Suppressor macrophage treated with lipopolysaccharide for 4 hours (primary cell): ENCODE measurements around the gene SPATA33.

Experiments
- DNase-seq: peaks from one replicate; pipeline ENCODE4 v3.0.0-alpha.2; 2020

SPATA33 gene

GRCh38 chr16:89711601-89712273, 54.1 kb downstream of the SPATA33 start:
- peak; percentile 39 for DNase-seq

DNA sequence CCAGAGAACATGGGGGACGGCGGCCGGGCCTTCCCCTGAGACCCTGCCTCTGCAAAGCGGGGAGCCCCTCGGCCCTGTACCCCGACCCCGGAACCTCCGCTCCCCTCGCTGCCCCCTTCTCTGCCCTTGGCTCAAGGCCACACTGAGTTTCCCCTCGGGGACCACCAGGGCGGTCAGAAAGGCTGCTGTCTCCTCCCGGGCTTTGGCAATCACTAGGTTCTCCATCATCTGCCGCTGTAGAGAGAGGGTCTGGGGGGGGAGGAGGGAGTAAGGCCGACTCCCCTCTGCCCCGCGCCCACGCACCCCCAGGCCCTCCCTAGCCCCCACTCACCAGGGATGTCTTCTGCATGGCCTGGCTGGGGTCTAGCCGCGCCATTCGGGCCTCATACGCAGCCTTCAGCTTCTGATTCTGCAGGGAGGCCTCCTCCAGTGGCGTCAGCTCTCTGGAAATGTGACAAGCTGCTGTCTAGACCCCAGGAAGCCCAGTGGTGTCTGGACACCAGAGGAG, 54.7 kb downstream of the SPATA33 start:
- no peak for DNase-seq

DNA sequence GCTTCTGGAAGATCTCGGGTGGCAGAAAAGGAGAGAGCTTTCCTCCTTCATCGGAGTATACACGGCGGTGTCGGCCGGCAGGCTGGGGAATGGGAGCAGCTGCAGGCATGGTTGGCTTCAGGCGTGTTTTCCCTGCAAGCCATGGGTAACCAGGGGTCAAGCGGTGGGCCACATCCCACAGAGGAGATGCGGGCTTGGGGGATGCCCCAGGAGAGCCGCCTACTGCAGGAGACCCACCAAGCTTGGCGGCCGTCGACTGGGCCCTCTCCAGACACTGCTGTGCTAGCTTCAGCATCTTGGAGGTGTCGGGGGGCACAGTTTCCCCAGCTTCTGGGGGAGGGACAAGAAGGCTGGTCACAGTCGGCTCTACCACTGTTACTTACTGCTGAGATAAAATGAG, 58.9 kb downstream of the SPATA33 start:
- DNase-seq, result no peak

DNA sequence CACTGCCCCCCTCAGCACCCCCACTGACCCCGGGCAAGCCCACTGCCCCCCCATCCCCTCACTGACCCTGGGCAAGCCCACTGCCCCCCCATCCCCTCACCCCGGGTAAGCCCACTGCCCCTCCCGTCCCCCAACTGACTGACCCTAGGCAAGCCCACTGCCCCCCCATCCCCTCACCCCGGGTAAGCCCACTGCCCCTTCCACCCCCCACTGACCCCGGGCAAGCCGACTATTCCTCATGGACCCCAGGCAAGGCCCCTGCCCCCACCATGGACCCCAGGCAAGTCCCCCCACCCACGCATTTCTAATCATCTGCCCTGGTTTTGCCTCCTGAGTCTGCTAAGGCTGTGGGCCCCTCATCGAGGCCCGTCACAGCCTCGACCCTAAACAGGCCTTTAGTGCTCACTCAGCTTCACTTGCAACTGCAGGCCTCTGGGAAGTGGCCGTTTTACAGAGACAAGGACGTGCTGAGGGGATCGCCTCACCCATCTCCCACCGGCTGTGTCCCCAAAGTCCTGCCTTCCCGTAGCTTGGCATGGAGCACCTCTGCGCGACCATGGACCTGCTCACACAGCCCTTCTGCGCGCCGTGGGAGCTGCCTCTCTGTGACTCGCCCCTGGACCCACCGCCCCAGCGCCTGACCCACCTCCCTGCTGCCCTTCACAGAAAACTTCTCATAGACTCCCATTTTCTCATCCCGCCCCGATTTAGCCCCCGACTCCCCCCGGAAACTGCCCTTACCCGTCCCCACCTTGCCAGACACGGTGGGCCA, 59.5 kb downstream of the SPATA33 start:
- no peak for DNase-seq

DNA sequence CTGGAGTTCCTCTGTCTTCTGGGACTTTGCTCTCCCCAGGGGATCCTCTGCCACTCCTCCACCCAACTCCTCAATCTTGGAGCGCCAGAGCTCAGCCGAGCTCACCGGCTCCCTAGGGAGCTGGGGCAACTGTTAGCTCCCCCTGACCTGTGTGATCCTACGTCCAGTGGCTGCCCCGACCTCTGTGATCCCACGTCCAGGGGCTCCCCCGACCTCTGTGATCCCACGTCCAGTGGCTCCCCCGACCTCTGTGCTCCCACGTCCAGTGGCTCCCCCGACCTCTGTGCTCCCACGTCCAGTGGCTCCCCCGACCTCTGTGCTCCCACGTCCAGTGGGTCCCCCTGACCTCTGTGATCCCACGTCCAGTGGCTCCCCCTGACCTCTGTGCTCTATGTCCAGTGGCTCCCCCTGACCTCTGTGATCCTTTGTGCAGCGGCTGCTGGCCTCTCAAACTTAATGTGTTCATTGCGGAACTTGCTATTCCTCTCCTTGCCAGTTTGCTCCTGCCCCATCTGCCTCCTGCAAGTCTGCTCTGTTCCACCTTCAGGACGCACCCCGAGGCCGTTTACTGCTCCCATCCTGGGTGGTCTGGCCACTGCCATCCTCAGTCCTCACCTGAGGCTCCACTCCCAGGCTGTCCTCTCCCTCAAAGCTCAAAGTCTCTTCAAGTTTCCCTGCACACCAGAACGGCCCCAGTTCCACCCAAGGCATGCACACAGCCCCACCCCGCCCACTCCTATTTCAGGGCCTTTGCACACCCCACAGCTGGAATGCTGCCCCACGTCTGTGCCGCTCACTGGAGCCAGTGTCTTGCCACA, 60.3 kb downstream of the SPATA33 start:
- DNase-seq, result no peak
